ENCODE data around the gene CTNNBIP1. TPM values are rescaled to one million over a fixed set of nuclear protein-coding genes. Genes with fewer than 3 reads are reported as not detected.
A peak's percentile ranks its signal among the peaks of the same experiment; 100 is the strongest.

The CTNNBIP1 gene
- total RNA-seq, 1 experiment from 2014 or later = 37.1 TPM

DNA sequence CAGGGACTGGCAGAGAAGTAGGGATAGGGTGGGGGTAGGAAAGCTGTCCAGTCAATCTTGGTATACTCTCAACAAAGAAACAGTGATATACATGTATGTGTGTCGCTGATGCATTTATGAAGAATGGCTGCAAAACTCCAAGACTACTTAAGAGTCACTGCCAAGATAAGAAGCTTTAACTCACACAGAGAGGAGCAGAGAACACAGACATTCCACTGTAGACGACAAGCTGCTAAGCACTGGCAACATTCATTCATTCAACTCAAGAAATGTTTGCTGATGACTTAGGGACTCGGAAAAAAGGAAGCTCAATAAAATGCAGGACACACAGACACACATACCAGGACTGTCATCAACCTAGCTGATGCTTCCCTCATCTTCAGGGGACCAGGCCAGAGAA is 5.5 kb downstream of the CTNNBIP1 start:
- no peak for DNase-seq (ENCODE audit: low read depth)

DNA sequence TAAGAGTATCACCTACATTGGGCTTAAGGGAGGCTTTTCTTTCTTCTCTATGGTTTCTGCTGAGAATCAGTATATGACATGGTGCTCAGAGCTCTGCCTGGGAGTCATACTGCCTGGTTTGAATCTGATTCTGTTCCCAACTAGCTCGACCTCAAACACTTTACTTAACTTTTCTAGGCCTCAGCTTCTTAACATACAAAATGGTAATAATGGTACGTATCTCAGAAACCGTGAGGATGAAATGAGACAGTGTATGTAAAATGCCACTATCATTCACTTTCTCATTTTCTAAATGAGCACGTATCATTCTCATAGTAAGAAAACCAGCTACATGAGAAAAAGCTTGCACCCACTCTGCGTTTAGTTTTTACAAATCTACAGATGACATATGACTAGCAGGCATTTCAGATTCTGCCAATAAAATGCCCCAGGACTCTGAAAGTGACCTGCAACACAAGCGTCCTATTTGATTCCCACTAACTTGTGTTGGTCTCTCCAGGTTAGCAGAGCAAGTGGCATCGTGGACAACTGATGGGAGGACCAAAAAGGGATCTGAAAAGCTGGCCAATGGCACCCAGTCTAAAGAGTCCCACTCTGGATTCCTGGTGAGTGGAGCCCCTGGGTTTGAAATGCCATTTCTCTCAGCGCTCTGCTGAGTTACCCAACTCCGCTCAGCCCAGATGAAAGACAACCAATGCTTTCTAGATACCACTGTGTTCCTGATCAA is 6.1 kb downstream of the CTNNBIP1 start:
- DNase-seq (ENCODE audit: low read depth) = no peak

DNA sequence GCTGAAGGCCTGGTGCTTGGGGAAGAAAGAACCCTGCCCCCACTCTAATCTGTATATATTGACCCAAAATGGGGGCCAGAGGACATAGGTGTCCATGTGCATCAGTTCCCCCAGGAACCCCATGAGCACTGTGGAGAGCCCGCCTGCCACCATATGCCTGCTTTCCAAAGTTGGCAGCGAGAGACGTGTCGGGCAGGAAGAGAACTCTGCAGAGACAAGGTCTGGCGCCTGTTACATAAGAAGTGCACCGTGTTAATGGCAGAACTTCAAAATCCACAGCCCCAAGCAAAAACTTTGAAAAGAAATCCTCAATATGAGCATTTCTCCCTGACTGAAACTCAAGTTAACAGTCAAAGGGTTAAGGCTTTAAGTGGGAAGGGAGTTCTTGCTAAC is 8.0 kb downstream of the CTNNBIP1 start:
- no peak for DNase-seq (ENCODE audit: low read depth)

DNA sequence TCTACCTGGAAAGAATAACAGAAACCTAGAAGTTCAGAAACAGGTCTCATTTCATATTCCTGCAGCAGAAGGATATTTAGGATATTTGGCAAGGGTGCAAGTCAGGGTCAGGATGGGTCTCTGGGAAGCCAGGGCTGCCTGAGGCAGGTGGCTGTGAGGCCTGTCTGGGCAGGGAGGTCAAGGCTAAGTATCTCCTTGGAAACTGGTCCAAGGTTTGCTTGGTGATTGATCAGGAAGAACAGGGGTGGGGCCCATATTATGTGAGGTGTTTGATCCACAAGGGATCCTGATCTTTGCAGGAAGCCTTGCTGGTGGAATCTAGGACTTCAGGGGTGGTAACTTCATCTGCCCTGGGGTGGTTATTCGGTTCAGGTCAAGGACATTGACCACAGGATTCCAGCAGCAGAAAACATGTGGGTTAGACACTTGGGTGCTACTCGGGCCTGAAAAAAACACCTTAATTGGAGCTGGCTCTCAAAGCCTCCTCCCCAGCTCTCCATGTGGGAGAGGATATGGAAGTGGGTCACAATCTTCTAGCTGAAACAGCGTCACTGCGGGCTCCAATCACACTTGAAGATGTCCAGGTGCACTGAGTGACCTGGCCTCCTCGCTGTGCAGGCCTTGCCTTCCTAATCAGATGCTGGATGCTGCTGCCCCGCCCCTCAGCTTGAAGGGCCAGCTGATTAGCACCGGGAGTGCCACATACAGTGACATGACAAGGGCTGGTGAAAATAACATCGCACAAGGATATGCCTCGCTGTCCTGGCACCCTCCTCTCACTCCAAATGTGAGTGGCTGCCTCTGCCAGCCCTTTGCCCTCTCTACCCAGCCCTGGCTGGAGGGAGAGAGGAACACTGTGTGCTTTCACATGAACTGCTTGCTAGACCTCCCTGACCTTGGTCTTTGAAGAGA is 8.7 kb downstream of the CTNNBIP1 start:
- DNase-seq (ENCODE audit: low read depth) = peak; percentile 62

DNA sequence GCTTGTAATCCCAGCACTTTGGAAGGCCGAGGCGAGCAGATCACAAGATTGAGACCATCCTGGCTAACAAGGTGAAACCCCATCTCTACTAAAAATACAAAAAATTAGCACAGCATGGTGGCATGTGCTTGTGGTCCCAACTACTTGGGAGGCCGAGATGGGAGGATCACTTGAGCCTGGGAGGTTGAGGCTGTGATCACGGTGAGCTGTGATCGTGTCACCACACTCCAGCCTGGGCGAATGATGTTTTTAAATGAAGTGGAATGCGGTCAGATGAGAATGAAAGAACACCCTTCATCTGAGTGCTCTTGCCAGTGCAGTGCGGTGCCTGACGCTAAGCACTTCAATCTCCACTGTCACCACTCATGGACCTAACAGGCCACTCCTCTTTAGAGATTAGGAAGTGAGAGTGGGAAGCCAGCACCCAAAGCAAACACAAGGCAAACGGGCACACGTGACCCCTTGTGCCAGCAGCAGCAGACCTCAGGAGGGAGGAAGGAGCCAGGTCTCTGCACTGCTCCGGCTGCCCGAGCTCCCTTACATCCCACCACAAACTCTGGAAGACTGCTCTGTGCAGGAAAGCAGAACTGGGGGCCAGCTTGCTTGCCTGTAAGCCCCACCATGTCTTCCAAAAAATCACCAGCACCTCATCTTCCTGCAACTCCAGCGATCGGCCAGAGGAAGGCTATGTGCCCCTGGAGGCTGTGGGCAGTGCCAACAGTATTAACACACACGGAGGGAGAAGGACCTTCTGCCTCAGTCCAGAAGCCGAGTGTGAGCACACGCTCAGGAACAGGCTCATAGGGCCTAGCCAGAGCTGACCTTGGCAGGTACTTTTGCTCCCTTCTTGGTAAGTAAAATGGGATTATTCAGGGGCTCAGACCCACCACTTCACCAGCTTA is 9.7 kb downstream of the CTNNBIP1 start:
- no peak for DNase-seq (ENCODE audit: low read depth)

DNA sequence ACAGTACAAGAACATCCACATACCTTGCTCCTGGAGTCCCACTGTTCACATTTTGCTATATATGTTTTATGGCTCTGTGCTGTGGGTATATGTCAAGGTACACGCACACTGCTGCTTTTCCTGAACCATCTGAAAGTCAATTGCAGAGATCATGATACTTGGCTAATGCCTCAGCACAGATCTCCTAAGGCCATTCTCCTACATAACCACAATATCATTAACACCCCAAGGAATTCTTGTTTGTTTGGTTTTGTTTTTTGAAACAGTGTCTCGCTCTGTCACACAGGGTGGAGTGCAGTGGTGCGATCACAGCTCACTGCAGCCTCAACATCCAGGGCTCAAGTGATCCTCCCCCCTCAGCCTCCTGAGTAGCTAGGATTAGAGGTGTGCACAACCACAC is 16.0 kb downstream of the CTNNBIP1 start:
- DNase-seq (ENCODE audit: low read depth) = peak; percentile 72

DNA sequence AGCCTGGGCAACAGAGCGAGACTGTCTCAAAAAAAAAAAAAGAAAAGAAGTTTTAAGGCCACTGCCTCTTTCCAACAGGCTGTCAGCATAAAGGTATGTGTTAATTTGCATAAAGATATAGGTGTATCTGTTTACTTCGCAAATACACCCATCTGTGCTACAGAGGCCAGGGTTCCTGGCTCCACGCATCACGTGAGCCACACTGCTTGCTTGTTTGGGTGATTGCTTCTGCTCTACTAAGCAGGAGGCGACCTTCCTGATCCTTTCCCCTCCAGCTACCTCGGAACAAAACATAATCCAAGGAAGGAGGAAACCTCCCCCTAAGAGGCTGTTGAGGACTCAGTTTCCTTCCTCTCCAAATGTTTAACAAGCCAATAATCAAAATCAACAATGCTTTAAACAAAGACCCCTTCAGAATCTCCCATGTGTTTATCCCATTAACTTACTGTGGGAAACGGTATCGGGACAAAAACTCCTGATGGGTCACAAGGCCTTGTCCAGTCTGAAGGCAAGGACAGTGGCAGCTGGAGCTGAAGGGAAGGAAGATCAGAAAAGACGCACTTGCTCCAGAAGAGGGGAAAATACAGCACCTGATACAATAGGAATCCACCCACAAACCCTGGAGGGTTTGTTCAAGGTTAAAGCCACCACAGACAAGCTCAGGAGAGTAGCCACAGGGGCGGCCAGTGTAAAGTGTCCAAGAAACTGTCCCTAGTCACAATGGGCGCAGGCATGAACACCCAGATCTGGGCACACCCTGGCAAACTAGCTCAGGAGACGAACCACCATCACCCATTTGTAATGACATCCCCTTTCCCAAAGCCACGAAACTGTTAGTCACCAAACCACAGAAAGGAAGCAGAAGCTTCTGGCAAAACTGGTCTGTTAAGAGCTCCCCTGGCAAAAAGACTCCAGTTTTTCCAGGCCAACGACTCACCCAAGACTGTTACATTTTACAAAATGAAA is 17.2 kb downstream of the CTNNBIP1 start:
- DNase-seq (ENCODE audit: low read depth) = peak; percentile 97

DNA sequence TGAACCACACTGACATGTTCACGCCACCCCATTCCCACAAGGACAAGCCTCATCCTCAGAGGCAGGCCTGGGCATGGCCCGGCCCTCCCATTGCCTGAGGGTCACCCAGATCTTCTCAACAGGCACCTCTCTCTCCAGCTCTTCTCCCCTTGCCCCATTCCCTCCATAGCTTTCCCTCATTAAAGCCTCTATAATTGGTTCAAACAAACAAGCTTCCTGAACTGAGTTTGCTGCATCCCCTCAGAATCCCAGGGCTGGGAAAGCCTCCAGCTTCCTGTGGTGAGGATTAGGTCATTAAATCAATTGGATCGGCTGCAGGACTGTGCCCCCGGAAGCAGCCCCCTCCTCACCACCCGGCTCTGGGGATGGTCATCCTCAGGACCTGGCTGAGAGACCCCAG is 18.9 kb downstream of the CTNNBIP1 start:
- peak; percentile 56 for DNase-seq (ENCODE audit: low read depth)

DNA sequence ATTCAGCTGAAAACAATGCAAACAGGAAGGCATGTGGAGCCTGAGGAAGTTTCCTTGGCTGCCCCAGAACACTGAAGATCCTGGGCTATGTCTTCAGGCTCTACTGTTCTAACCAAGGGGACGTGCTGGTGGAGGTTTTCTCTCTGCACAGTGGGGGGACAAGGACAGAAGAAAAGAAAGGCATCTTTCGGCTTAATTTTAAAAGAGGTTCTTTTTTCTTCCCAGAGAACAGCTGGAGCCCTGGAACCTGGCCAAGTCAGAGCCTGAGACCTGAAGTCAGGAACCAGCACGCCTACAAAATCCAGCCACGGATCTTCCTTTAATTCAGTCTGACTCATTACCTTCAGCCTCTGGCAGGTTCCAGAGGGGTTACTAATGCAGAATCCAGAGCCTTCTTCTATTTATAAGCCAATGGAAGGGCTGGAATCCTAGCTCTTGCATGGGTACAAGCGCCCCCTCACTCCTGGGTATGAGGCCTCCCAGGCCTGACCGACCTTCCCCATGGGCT is 19.8 kb downstream of the CTNNBIP1 start:
- peak; percentile 96 for DNase-seq (ENCODE audit: low read depth)

DNA sequence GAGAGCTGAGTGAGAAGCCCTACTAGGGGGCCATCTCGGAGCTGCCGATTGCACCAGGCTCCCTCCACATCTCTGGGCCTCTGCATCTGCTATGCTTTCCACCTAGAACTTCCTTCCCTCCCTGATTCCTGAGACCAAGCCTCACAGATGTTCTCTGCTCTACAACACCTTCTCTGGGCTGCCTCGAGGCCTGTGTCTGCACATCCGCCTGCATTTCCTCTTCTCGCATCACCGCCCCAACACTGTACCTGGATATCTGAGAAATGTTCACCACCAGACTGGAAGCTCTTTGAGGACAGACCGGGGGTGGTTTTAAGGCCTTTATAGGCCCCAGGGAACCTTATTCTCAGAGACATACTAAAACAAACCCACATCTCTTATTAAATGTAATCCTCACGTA is 20.7 kb downstream of the CTNNBIP1 start:
- DNase-seq (ENCODE audit: low read depth) = no peak

DNA sequence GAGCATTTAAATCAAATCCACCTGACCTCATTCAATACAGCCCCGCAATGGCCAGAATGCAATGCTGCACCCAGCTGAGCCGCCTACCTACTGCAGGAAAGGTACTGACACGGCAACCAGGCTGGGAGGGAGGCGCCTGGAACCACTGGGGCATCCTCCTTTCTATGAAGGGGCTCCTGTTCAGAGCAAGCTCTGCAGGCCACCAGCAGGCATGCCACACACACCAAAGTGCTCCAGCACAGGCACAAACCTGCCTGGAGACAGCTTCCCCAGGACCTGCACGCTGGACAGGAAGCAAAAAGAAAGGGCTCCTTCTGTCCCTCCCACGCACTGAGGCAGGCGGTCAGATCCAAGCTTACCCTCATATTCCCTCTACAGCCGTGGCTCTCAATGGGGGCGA is 21.2 kb downstream of the CTNNBIP1 start:
- DNase-seq (ENCODE audit: low read depth) = no peak

DNA sequence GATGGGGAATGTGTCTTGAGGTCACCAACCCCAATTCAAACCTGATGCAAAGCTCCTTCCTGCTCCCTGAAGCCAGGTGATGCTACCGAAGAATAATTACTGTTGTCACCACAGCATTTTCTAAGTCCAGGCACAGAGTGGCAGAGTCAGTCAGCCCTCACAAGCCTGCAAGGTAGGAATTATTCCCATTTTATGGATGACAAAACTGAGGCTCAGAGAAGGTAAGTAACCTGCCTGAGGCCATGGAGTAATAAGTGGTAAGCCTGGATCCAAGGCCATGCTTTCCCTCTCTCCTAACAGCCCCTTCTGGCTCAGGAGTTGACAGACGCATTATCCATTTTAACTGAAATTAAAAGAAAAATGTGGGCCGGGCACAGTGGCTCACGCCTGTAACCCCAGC is 23.0 kb downstream of the CTNNBIP1 start:
- DNase-seq (ENCODE audit: low read depth) = no peak

DNA sequence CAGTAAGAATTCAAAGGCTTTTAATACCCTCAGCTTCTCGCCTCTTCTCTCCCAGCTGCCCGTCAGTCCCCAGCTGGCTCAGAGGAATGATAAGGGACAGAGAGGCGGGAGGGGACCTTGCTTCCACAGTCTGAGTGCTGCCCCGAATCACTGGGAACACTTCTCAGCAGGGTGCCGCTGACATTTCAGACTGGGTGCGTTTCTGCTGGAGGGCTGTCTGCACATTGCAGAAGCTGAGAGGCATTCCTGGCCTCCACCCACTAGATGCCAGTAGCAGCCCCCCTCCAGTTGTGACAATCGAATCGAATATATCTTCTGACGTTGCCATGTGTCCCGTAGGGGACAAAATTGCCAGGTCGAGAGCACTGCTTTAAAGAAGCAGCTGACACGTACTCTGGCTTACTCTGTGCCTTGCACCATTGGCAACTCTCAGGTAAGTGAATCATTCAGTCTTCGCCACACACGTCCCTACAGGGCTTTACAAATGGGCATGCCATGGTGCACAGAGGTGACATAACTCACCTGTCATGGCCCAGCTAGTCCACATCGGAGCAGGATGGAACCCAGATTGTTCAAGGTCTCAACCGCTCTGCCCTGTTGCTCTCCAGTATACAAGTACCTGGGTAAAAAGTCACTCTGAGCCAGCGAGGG is 23.9 kb downstream of the CTNNBIP1 start:
- DNase-seq (ENCODE audit: low read depth) = no peak

DNA sequence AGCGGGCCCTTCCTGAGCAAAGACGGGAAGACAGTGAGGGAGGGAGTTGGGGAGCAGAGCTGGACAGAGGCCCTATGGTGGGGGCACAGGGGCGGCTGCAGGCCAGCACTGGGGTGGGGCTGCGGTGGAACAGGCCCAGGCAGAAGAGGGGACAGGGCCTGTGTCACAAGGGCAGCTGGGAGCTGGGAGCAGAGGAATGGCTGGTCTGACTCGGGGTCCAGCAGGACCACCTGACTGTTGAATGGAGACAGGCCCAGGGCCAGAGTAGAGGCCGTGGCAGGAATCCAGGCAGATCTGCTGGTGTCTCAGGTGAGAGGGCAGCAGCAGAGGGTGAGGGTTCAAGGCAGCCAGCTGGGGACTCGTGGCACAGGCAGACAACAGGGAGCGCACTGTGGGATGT is 25.3 kb downstream of the CTNNBIP1 start:
- DNase-seq (ENCODE audit: low read depth) = no peak

DNA sequence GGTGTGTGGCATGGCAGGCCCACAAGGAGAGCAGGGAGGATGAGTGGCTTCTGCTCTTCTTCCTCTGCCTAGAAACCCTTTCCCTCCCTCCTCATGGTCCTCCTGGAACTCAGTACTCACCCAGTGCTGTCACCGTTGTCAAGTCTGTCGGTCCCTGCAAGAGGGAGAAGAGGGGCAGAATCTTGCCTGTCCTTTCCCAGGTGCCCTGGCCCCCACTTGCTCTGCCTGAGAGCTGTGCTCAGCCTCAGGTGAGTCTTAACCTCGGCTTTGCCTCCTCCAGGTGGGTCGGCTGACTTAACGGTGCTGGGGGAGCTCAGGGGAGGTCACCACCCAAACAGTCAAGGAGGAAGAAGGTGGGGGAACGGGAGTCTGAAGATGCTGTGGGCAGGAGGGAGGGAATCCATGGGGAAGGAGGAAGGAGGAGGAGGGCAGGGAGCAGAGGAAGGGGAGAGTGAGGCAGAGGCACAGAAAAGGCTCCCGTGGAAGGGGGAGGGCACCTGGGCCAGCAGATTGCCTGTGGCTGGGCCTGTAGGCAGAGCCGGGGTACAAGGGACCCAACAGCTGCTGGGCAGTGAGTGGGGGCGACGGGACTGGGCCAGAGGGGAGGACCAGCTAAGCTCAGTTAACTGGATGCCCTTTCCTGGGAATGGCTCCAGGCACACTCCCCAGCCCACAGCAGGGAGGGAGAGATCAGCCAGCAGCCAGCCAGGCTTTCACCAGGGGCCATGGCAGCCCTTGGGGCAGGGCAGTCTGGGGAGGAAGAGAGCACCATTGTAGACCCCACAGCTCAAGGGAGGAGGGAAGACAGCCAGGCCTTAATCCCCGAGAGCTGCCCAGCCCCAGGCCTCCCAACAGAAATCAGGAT is 26.3 kb downstream of the CTNNBIP1 start:
- no peak for DNase-seq (ENCODE audit: low read depth)

DNA sequence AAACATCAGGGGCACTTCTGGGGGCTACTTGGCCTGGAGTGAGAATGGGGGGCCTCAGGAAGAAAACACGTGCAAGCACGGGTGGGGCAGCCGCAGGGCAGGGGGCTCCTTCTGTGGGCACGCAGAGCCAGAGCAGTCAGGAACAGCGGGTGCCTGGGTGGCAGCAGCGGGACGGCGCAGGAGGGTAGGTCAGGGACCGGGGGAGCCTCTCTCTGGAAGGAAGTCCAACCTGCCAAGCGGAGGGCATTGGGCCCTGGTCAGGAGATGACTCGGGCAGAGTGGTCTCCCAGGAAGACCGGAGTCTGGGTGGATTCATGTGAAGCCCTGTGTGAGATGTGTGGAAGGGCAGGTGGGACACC is 27.1 kb downstream of the CTNNBIP1 start:
- no peak for DNase-seq (ENCODE audit: low read depth)

DNA sequence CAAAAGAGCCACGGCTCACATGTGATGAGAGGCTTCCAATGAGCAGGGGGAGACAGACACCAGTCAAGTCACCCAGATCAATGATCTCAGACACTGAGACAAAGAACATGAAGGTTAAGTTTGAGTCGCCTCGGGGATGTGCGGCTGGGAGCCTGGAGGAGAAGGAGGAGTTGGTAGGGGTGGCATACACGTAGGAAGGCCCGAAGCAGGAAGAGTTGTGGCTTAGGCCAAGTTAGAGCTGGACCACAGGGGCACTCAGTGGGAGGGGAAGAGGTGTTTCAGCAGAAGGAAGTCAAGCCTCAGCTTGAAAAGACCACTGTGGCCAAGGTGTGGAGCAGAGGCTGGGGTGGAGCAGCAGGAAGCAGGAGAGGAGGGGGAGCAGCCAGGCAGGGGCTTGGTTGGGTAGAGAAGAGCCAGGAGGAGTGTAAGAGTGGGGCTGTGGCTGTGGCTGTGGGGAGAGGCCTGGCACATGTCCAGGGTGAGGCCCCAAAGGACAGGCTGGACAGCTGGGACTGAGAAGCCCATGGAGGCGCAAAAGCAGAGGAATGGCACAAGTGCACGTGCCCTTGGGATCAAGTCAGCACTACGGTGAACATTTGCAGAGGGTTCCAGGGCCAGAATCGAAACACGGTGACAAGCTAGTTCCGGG is 27.6 kb downstream of the CTNNBIP1 start:
- no peak for DNase-seq (ENCODE audit: low read depth)

DNA sequence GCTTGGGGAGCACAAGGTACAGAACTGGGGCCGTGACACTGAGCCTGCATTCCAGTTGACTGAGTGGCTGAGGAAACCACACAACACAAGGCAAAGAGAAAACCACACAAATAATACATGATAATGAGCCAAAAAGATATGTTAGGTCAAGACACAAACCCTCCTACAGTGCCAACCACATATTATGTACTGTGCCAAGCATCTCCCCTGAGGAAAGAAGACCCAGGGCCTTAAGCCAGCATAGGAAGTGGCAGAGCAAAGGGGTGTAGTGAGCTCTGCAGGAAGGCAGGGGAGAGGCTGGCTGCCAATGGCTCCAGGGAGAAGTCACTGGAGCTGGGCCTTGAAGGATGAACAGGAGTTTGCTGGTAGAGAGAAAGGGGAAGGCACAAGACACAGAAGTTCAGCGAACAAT is 28.2 kb downstream of the CTNNBIP1 start:
- peak; percentile 96 for DNase-seq (ENCODE audit: low read depth)

DNA sequence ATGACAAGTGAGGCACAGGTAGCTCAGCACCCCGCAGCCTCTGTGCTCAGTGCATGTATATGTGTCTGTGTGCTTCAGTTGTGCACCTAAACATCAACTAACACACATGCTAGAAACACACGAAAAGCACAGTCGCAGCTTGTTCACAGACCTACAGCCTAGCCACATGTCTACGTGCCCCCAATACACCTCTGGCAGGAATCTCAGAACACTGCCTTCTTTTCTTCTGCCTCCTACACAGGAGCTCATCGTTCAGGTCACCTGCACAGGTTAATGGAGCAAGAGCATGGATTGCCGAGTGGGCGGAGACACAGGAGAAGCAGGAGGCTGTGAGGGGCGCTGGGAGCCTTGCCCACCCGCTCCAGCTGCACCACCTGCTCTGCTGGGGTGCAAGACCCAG is 31.7 kb downstream of the CTNNBIP1 start:
- DNase-seq (ENCODE audit: low read depth) = no peak

Measured in M059J (cell line).